HUDEP-2 (cell line): ENCODE data around the gene ITPRIPL1.
A peak's percentile ranks its signal among the peaks of the same experiment; 100 is the strongest.

Source experiments
- DNase-seq, 76 experiments: peaks; one replicate each; lab custom pipeline; 2025; ENCODE audit not compliant: unreplicated experiment in 76 of 76; lab: John Stamatoyannopoulos, UW

Gene ITPRIPL1

GRCh38 chr2:96320728-96321622 lies 4.1 kb upstream of the ITPRIPL1 start:
- no peak for DNase-seq

- DNase-seq: no peak
These were observed 1.3 kb upstream of the ITPRIPL1 start for GRCh38 chr2:96323849-96324248.

GRCh38 chr2:96324721-96325040 lies 436 bp upstream of the ITPRIPL1 start:
- DNase-seq: no peak

- no peak for DNase-seq
These were observed 753 bp downstream of the ITPRIPL1 start for GRCh38 chr2:96325884-96326255.

- no peak for DNase-seq
These were observed 1.4 kb downstream of the ITPRIPL1 start for GRCh38 chr2:96326564-96326963.

- no peak for DNase-seq
These were observed 2.1 kb downstream of the ITPRIPL1 start for GRCh38 chr2:96326990-96327820.

- DNase-seq: peak in 12 of 76 experiments; percentile 5 to 40 (median 16)
These were observed 4.3 kb downstream of the ITPRIPL1 start for GRCh38 chr2:96329456-96329855.

- DNase-seq: no peak
These were observed 4.8 kb downstream of the ITPRIPL1 start for GRCh38 chr2:96329874-96330273.

- DNase-seq: no peak
These were observed 5.3 kb downstream of the ITPRIPL1 start for GRCh38 chr2:96330407-96330806.

- no peak for DNase-seq
These were observed 8.6 kb downstream of the ITPRIPL1 start for GRCh38 chr2:96333708-96334107.

GRCh38 chr2:96336104-96336775 lies 11.1 kb downstream of the ITPRIPL1 start:
- peak in 1 of 76 experiments; percentile 46 for DNase-seq

- no peak for DNase-seq
These were observed 11.8 kb downstream of the ITPRIPL1 start for GRCh38 chr2:96336873-96337272.

GRCh38 chr2:96340493-96341414 lies 15.6 kb downstream of the ITPRIPL1 start:
- no peak for DNase-seq

- no peak for DNase-seq
These were observed 16.5 kb downstream of the ITPRIPL1 start for GRCh38 chr2:96341641-96342040.

- peak in 50 of 76 experiments; percentile 3 to 77 (median 38) for DNase-seq
These were observed 17.0 kb downstream of the ITPRIPL1 start for GRCh38 chr2:96342085-96342484.

GRCh38 chr2:96344011-96344410 lies 18.9 kb downstream of the ITPRIPL1 start:
- no peak for DNase-seq

- DNase-seq: no peak
These were observed 20.3 kb downstream of the ITPRIPL1 start for GRCh38 chr2:96345438-96345837.

- DNase-seq: no peak
These were observed 20.8 kb downstream of the ITPRIPL1 start for GRCh38 chr2:96345868-96346462.

GRCh38 chr2:96347395-96347794 lies 22.3 kb downstream of the ITPRIPL1 start:
- no peak for DNase-seq
